Thoracic aorta endothelial cell (primary cell): ENCODE data around the gene REV3L. TPM values are rescaled to one million over a fixed set of nuclear protein-coding genes. Genes with fewer than 3 reads are reported as not detected.

Experiments used
- total RNA-seq: library from RNA; depleted of rRNA; stranded (reverse); fragments of >200 nt; gene quantifications from 2 replicates; pipeline ENCODE4 v1.2.3, GENCODE V29; 2012

The REV3L gene
- total RNA-seq: 43.1 and 46.4 TPM in 2 replicates

GRCh38 chr6:111482959-111483735, at the start of gene REV3L:
REV3L (minus strand) TSS chr6:111483218; CDS start chr6:111482888, 330 bp downstream.

Other genes with a start within 250 kb of the REV3L start
- 10.6 and 12.3 TPM in 2 replicates for gene TRAF3IP2, start 122.7 kb upstream of the REV3L start, total RNA-seq